ENCODE measurements around the gene RASAL2.
A peak's percentile ranks its signal among the peaks of the same experiment; 100 is the strongest.
"Not testable (repeated sequence)": the region's sequence is repeated elsewhere in the genome, so short reads cannot be mapped to it uniquely, and the experiment has no call there.

The RASAL2 gene

GRCh38 chr1:178382372-178382771 lies 288.5 kb downstream of the RASAL2 start:
- TF ChIP-seq CTCF (IDR thresholded peaks at IDR 0.05; ENCODE audit: insufficient read depth, low read depth, low read length, missing control alignments), result no peak
- DNase-seq (ENCODE audit: low read depth), result no peak
- no peak overlapping the region for H3K4me3 ChIP-seq (ENCODE audit: low read length)

GRCh38 chr1:178385662-178386061 lies 291.8 kb downstream of the RASAL2 start:
- peak; percentile 65 for DNase-seq (ENCODE audit: low read depth)
- no peak overlapping the region for H3K4me3 ChIP-seq (ENCODE audit: low read length)
- no peak for TF ChIP-seq CTCF (IDR thresholded peaks at IDR 0.05; ENCODE audit: insufficient read depth, low read depth, low read length, missing control alignments)

GRCh38 chr1:178388418-178389145 lies 294.7 kb downstream of the RASAL2 start:
- no peak overlapping the region for H3K4me3 ChIP-seq (ENCODE audit: low read length)
- no peak for DNase-seq (ENCODE audit: low read depth)
- TF ChIP-seq CTCF (IDR thresholded peaks at IDR 0.05; ENCODE audit: insufficient read depth, low read depth, low read length, missing control alignments), result no peak

GRCh38 chr1:178389441-178389840 lies 295.5 kb downstream of the RASAL2 start:
- no peak overlapping the region for H3K4me3 ChIP-seq (ENCODE audit: low read length)
- DNase-seq (ENCODE audit: low read depth), result no peak
- no peak for TF ChIP-seq CTCF (IDR thresholded peaks at IDR 0.05; ENCODE audit: insufficient read depth, low read depth, low read length, missing control alignments)

- not testable (repeated sequence) for DNase-seq (ENCODE audit: low read depth); H3K4me3 ChIP-seq (ENCODE audit: low read length)
Observed at GRCh38 chr1:178390280-178390679, 296.4 kb downstream of the RASAL2 start.

GRCh38 chr1:178393370-178393769 lies 299.5 kb downstream of the RASAL2 start:
- no peak for TF ChIP-seq CTCF (IDR thresholded peaks at IDR 0.05; ENCODE audit: insufficient read depth, low read depth, low read length, missing control alignments)
- DNase-seq (ENCODE audit: low read depth), result no peak
- H3K4me3 ChIP-seq (ENCODE audit: low read length), result no peak overlapping the region

GRCh38 chr1:178396789-178397188 lies 302.9 kb downstream of the RASAL2 start:
- H3K4me3 ChIP-seq (ENCODE audit: low read length), result no peak overlapping the region
- TF ChIP-seq CTCF (IDR thresholded peaks at IDR 0.05; ENCODE audit: insufficient read depth, low read depth, low read length, missing control alignments), result no peak
- no peak for DNase-seq (ENCODE audit: low read depth)
